Mesenchymal stem cell (in vitro differentiated cells and primary cell): ENCODE measurements around the gene EXOC6B.

Experiments
- DNase-seq: peaks from one replicate; pipeline ENCODE4 v3.0.0-alpha.2; 2013
- H2AFZ ChIP-seq: one replicate; pipeline ENCODE4 v1.6.1; 2013; ENCODE audit warnings: low read depth, mild to moderate bottlenecking, control low read depth, inconsistent platforms, low read length, moderate library complexity
- H2AK5ac ChIP-seq: 2 replicates; pipeline ENCODE4 v1.6.1; 2013; ENCODE audit warnings: low read length, moderate library complexity, mild to moderate bottlenecking, inconsistent platforms; ENCODE audit not compliant: severe bottlenecking
- H2BK120ac ChIP-seq: one replicate; pipeline ENCODE4 v1.6.1; 2013; ENCODE audit warnings: low read depth, mild to moderate bottlenecking, inconsistent platforms, low read length, moderate library complexity
- H2BK12ac ChIP-seq, 2 experiments: one replicate each; pipeline ENCODE4 v1.6.1; 2013; ENCODE audit warnings: inconsistent platforms in 2 of 2, low read length in 2 of 2, mild to moderate bottlenecking in 2 of 2, moderate library complexity in 2 of 2, control low read depth in 1 of 2
- H2BK15ac ChIP-seq: one replicate; pipeline ENCODE4 v1.6.1; 2013; ENCODE audit warnings: mild to moderate bottlenecking, low read depth, inconsistent platforms; ENCODE audit not compliant: poor library complexity, severe bottlenecking
- H2BK5ac ChIP-seq: 2 replicates; pipeline ENCODE4 v1.6.1; 2013; ENCODE audit warnings: low read depth, mild to moderate bottlenecking, low read length, control low read depth, inconsistent platforms; ENCODE audit not compliant: poor library complexity, severe bottlenecking
- H3K14ac ChIP-seq, 2 experiments: one replicate each; pipeline ENCODE4 v1.6.1; 2013; ENCODE audit warnings: inconsistent platforms in 2 of 2, low read length in 2 of 2, control low read depth in 1 of 2, mild to moderate bottlenecking in 1 of 2, moderate library complexity in 1 of 2
- H3K18ac ChIP-seq, 2 experiments: one replicate each; pipeline ENCODE4 v1.6.1; 2013; ENCODE audit warnings: inconsistent platforms in 2 of 2, low read length in 2 of 2, control low read depth in 1 of 2, low read depth in 1 of 2, mild to moderate bottlenecking in 1 of 2
- H3K23ac ChIP-seq, 2 experiments: one replicate each; pipeline ENCODE4 v1.6.1; 2013; ENCODE audit warnings: inconsistent platforms in 2 of 2, low read length in 2 of 2, mild to moderate bottlenecking in 2 of 2, moderate library complexity in 2 of 2, control low read depth in 1 of 2
- H3K27ac ChIP-seq: 2 replicates; pipeline ENCODE4 v1.5.1; 2013; ENCODE audit warnings: mild to moderate bottlenecking, moderate library complexity, low read length, control low read depth, inconsistent platforms; ENCODE audit not compliant: poor library complexity, severe bottlenecking
- H3K27me3 ChIP-seq, 2 experiments: 2 replicates each; pipeline versions ENCODE4 v1.6.1 to v1.7.0; 2013; ENCODE audit warnings: low read length in 2 of 2, mild to moderate bottlenecking in 2 of 2, moderate library complexity in 2 of 2, control low read depth in 1 of 2, inconsistent platforms in 1 of 2; ENCODE audit not compliant: control insufficient read depth in 1 of 2, insufficient read depth in 1 of 2
- H3K36me3 ChIP-seq, 2 experiments: 2 replicates each; pipeline versions ENCODE4 v1.6.1 to v1.7.0; 2013; ENCODE audit warnings: low read length in 2 of 2, control low read depth in 1 of 2, inconsistent platforms in 1 of 2, low read depth in 1 of 2, mild to moderate bottlenecking in 1 of 2; ENCODE audit not compliant: insufficient read depth in 2 of 2, control insufficient read depth in 1 of 2
- H3K4ac ChIP-seq, 2 experiments: one replicate each; pipeline ENCODE4 v1.6.1; 2013; ENCODE audit warnings: inconsistent platforms in 2 of 2, low read length in 2 of 2, mild to moderate bottlenecking in 2 of 2, moderate library complexity in 2 of 2, control low read depth in 1 of 2, low read depth in 1 of 2
- H3K4me1 ChIP-seq: 2 replicates; pipeline ENCODE4 v1.6.1; 2013; ENCODE audit warnings: low read depth, low read length, control low read depth; ENCODE audit not compliant: control insufficient read depth, insufficient read depth
- H3K4me2 ChIP-seq: 2 replicates; pipeline ENCODE4 v1.6.1; 2013; ENCODE audit warnings: low read length, mild to moderate bottlenecking, inconsistent platforms; ENCODE audit not compliant: poor library complexity, severe bottlenecking
- H3K4me3 ChIP-seq, 2 experiments: 2 replicates each; pipeline versions ENCODE4 v1.5.1 to v1.7.0; 2013; ENCODE audit warnings: low read length in 2 of 2, mild to moderate bottlenecking in 2 of 2, control low read depth in 1 of 2, low read depth in 1 of 2; ENCODE audit not compliant: insufficient read depth in 1 of 2
- H3K79me1 ChIP-seq: replicated peaks from 2 replicates; pipeline ENCODE4 v1.6.1; 2013; ENCODE audit warnings: mild to moderate bottlenecking, control low read depth, low read length, inconsistent platforms; ENCODE audit not compliant: poor library complexity, severe bottlenecking
- H3K9ac ChIP-seq: 2 replicates; pipeline ENCODE4 v1.7.0; 2013; ENCODE audit warnings: mild to moderate bottlenecking, low read length, moderate library complexity
- H3K9me3 ChIP-seq: 2 replicates; pipeline ENCODE4 v1.7.0; 2013; ENCODE audit warnings: mild to moderate bottlenecking, low read length; ENCODE audit not compliant: control insufficient read depth
- H4K8ac ChIP-seq: one replicate; pipeline ENCODE4 v1.6.1; 2013; ENCODE audit warnings: inconsistent platforms, mild to moderate bottlenecking, low read length, moderate library complexity
- H4K91ac ChIP-seq: one replicate; pipeline ENCODE4 v1.6.1; 2013; ENCODE audit warnings: mild to moderate bottlenecking, low read length, inconsistent platforms
- WGBS: methylation state at CpG from one replicate; pipeline ENCODE4 v1.1.7; 2013; ENCODE audit warnings: mixed read lengths; 5-methylcytosine and 5-hydroxymethylcytosine counted together

Gene EXOC6B

DNA sequence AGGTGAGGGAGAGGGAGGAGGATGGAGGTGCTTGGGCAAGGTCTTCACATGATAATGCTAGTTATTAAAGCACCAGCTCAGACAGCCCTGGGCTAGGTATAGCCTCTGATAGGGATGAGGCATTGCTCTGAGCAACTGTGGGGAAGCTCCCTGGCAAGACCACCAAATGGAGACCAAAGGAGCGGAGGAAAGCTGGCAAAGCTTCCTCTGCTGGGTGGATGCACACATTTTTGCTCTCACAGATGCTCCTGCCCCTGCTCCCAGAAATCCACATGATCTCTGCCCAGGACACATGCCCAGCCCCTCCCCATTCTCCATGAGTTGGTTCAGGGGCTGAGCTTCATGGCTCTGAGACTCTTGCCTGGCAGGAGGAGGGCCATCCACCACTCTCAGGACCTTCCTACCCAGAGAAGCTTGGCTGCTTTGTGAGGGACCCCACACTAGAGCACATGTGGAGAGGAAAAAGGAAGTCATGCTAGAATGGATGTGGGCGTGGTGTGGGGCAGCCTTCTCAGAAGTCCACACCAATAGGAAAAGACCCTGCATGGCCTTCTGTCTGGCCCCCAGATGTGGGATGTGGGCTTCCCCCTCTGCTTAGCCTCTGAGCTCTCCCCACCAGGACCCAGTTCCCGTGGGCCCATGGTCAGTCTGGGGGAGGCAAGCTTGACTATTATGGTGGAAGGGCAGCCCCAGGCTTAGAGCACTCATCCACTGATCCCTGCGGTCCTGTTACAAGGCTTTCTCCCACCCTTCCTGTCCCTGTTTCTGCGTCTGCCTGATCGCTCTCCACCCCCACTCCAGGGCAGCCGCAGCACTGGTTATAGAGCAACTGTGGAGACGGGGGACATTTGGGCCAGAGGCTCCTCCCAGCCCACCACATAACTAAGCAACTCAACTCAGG, 667.7 kb downstream of the EXOC6B start:
- no peak for DNase-seq
- no peak overlapping the region for H3K9ac ChIP-seq
- no peak overlapping the region for H4K8ac ChIP-seq
- no peaks in the 10 kb centered on the region for H3K4me1 ChIP-seq
- H3K14ac ChIP-seq, result no peak overlapping the region
- no peak overlapping the region for H3K4me3 ChIP-seq
- H3K36me3 ChIP-seq, result no peaks in the 10 kb centered on the region
- no peak overlapping the region for H2BK15ac ChIP-seq
- H3K4ac ChIP-seq, result no peak overlapping the region
- WGBS, result 88% methylated on average over 7 of the region's 8 CpGs
- H3K27ac ChIP-seq, result no peak overlapping the region
- H2BK5ac ChIP-seq, result no peak overlapping the region
- H3K18ac ChIP-seq, result no peak overlapping the region
- no peak overlapping the region for H3K4me2 ChIP-seq
- H2AFZ ChIP-seq, result no peak overlapping the region
- peaks cover 35 to 45% of the 10 kb centered on the region in 2 experiments for H3K27me3 ChIP-seq
- no peak overlapping the region for H2AK5ac ChIP-seq
- H3K9me3 ChIP-seq, result no peaks in the 10 kb centered on the region
- H4K91ac ChIP-seq, result no peak overlapping the region
- H3K79me1 ChIP-seq, result no peaks in the 10 kb centered on the region
- H2BK12ac ChIP-seq, result no peak overlapping the region
- H2BK120ac ChIP-seq, result no peak overlapping the region
- H3K23ac ChIP-seq, result no peak overlapping the region

DNA sequence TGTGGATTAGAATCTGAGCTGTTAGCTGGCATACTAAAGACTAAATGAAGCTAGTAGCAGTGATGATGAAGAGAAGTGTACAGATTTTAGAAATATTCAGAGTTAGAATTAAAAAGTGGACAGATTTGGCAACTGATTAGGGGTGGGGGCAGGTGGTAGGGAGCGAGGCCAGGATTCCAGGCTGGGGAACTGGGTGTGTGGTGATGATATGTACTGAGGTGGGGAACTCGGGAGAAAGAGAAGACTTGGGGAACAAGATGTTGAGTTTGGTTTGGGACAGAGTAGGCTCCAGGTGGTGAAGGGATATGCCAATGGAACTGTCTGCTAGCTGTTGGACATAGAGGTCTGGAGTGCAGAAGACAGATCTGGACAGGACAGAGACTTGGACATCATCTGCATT, 669.0 kb downstream of the EXOC6B start:
- Histone ChIP-seq H3K36me3 (no peaks in the 10 kb centered on the region), H3K4ac (no peak overlapping the region), H4K91ac (no peak overlapping the region), H3K23ac (no peak overlapping the region), H3K27me3 (peaks cover 43 to 57% of the 10 kb centered on the region in 2 experiments), H3K18ac (no peak overlapping the region), H4K8ac (no peak overlapping the region), H2BK120ac (no peak overlapping the region), H3K4me2 (no peak overlapping the region), H3K14ac (no peak overlapping the region), H3K9me3 (no peaks in the 10 kb centered on the region), H2AFZ (no peak overlapping the region), H3K79me1 (no peaks in the 10 kb centered on the region), H2BK5ac (no peak overlapping the region), H2BK15ac (no peak overlapping the region), H3K4me3 (no peak overlapping the region), H2BK12ac (no peak overlapping the region), H3K27ac (no peak overlapping the region), H3K4me1 (no peaks in the 10 kb centered on the region), H2AK5ac (no peak overlapping the region), H3K9ac (no peak overlapping the region)
- 86% methylated on average over 2 of the region's 2 CpGs for WGBS
- no peak for DNase-seq

DNA sequence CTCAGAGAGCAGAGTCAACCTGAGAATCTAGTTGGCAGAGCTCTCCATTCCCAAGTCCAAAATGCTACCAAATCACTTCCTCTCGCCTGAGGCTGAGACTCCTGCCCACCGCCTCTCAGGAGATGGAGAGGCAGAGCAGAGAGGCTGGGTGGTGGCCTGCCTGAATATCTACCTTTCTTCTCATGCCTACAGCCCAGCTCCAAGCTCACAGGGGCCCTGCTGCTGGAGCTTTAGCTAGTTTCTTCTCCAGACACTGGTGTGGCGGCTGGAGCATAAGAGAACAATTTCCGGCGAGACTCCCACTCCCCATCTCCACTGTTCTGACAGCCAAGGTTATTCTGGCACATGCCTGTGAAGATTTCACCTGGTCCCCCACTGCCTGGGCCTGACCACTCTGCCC, 670.1 kb downstream of the EXOC6B start:
- no peak overlapping the region for H2BK12ac ChIP-seq
- H3K4me3 ChIP-seq, result no peak overlapping the region
- no peak overlapping the region for H3K9ac ChIP-seq
- no peak overlapping the region for H4K8ac ChIP-seq
- no peak overlapping the region for H3K4ac ChIP-seq
- 90% methylated on average over 5 of the region's 5 CpGs for WGBS
- no peak overlapping the region for H2BK5ac ChIP-seq
- H2AK5ac ChIP-seq, result no peak overlapping the region
- DNase-seq, result no peak
- no peak overlapping the region for H3K4me2 ChIP-seq
- no peak overlapping the region for H3K27ac ChIP-seq
- H3K79me1 ChIP-seq, result no peaks in the 10 kb centered on the region
- H3K36me3 ChIP-seq, result no peaks in the 10 kb centered on the region
- H3K27me3 ChIP-seq, result peaks cover 54 to 66% of the 10 kb centered on the region in 2 experiments
- no peak overlapping the region for H2AFZ ChIP-seq
- H3K23ac ChIP-seq, result no peak overlapping the region
- no peak overlapping the region for H2BK120ac ChIP-seq
- H3K9me3 ChIP-seq, result no peaks in the 10 kb centered on the region
- no peak overlapping the region for H3K14ac ChIP-seq
- H4K91ac ChIP-seq, result no peak overlapping the region
- no peak overlapping the region for H2BK15ac ChIP-seq
- H3K4me1 ChIP-seq, result no peaks in the 10 kb centered on the region
- no peak overlapping the region for H3K18ac ChIP-seq

DNA sequence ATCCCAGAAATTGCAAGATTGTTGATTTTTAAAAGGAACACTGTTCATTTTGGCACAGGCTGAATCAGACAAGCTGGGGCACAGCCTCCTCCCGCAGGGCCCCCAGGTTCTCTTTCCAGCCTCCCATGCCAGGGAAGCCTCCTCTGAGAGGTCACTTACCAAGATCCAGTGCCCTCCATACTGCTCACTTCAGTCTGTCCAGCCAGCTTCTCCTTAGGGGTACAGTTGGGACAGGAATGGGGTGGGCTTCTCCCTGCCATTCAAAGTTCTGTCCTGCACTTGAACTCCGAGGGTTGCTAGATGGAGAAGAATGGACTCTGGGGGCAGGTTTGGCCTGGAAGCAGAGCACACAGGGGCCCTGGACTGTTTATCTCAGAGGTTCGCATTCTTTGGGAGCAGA, 670.7 kb downstream of the EXOC6B start:
- H3K23ac ChIP-seq, result no peak overlapping the region
- H3K27me3 ChIP-seq, result peaks cover 58 to 69% of the 10 kb centered on the region in 2 experiments
- H4K91ac ChIP-seq, result no peak overlapping the region
- WGBS, result 85% methylated on average over 2 of the region's 3 CpGs
- no peak overlapping the region for H4K8ac ChIP-seq
- no peak overlapping the region for H2BK5ac ChIP-seq
- no peak overlapping the region for H2AK5ac ChIP-seq
- H3K9me3 ChIP-seq, result no peaks in the 10 kb centered on the region
- H3K4me2 ChIP-seq, result no peak overlapping the region
- H3K4ac ChIP-seq, result no peak overlapping the region
- H3K14ac ChIP-seq, result no peak overlapping the region
- H2BK120ac ChIP-seq, result no peak overlapping the region
- DNase-seq, result no peak
- no peak overlapping the region for H2BK15ac ChIP-seq
- H3K4me3 ChIP-seq, result no peak overlapping the region
- H3K36me3 ChIP-seq, result no peaks in the 10 kb centered on the region
- H3K18ac ChIP-seq, result no peak overlapping the region
- no peak overlapping the region for H3K27ac ChIP-seq
- H3K9ac ChIP-seq, result no peak overlapping the region
- H3K4me1 ChIP-seq, result peaks cover 2% of the 10 kb centered on the region
- no peak overlapping the region for H2AFZ ChIP-seq
- H2BK12ac ChIP-seq, result no peak overlapping the region
- H3K79me1 ChIP-seq, result no peaks in the 10 kb centered on the region
